Measurements from ENCODE around the gene ARHGEF38.
"Not testable (repeated sequence)": the region's sequence is repeated elsewhere in the genome, so short reads cannot be mapped to it uniquely, and the experiment has no call there.

The ARHGEF38 gene

GRCh38 chr4:105715692-105716278 is 163.4 kb downstream of the ARHGEF38 start:
- Histone ChIP-seq H3K27me3 (ENCODE audit: control insufficient read depth in 1 of 2, insufficient read depth in 2 of 2, low read length in 2 of 2) (no peaks in the 10 kb centered on the region), H3K4me3 (ENCODE audit: low read depth in 1 of 2, low read length in 2 of 2) (no peak overlapping the region), H3K36me3 (ENCODE audit: control insufficient read depth in 1 of 2, insufficient read depth in 2 of 2, low read length in 2 of 2) (peaks cover 0 to 3% of the 10 kb centered on the region in 2 donors), H3K9ac (ENCODE audit: low read depth in 1 of 2, low read length in 2 of 2) (no peak overlapping the region), H3K27ac (ENCODE audit: low read depth, low read length) (no peak overlapping the region), H3K9me3 (ENCODE audit: control insufficient read depth in 1 of 2, low read length in 2 of 2) (no peaks in the 10 kb centered on the region), H3K4me1 (ENCODE audit: control insufficient read depth in 1 of 2, insufficient read depth in 2 of 2, low read length in 2 of 2) (no peaks in the 10 kb centered on the region)

GRCh38 chr4:105719204-105719603 is 166.8 kb downstream of the ARHGEF38 start:
- Histone ChIP-seq H3K9me3 (ENCODE audit: control insufficient read depth in 1 of 2, low read length in 2 of 2) (no peaks in the 10 kb centered on the region), H3K27me3 (ENCODE audit: control insufficient read depth in 1 of 2, insufficient read depth in 2 of 2, low read length in 2 of 2) (no peaks in the 10 kb centered on the region), H3K4me1 (ENCODE audit: control insufficient read depth in 1 of 2, insufficient read depth in 2 of 2, low read length in 2 of 2) (no peaks in the 10 kb centered on the region), H3K36me3 (ENCODE audit: control insufficient read depth in 1 of 2, insufficient read depth in 2 of 2, low read length in 2 of 2) (peaks cover 0 to 3% of the 10 kb centered on the region in 2 donors), H3K27ac (ENCODE audit: low read depth, low read length) (no peak overlapping the region), H3K9ac (ENCODE audit: low read depth in 1 of 2, low read length in 2 of 2) (no peak overlapping the region), H3K4me3 (ENCODE audit: low read depth in 1 of 2, low read length in 2 of 2) (no peak overlapping the region)

GRCh38 chr4:105725623-105726022 is 173.2 kb downstream of the ARHGEF38 start:
- no peak overlapping the region for H3K4me3 ChIP-seq (ENCODE audit: low read depth in 1 of 2, low read length in 2 of 2)
- no peak overlapping the region for H3K9ac ChIP-seq (ENCODE audit: low read depth in 1 of 2, low read length in 2 of 2)
- no peak overlapping the region for H3K27ac ChIP-seq (ENCODE audit: low read depth, low read length)
- no peaks in the 10 kb centered on the region for H3K27me3 ChIP-seq (ENCODE audit: control insufficient read depth in 1 of 2, insufficient read depth in 2 of 2, low read length in 2 of 2)
- H3K4me1 ChIP-seq (ENCODE audit: control insufficient read depth in 1 of 2, insufficient read depth in 2 of 2, low read length in 2 of 2), result no peaks in the 10 kb centered on the region
- H3K36me3 ChIP-seq (ENCODE audit: control insufficient read depth in 1 of 2, insufficient read depth in 2 of 2, low read length in 2 of 2), result no peaks in the 10 kb centered on the region
- no peaks in the 10 kb centered on the region for H3K9me3 ChIP-seq (ENCODE audit: control insufficient read depth in 1 of 2, low read length in 2 of 2)

GRCh38 chr4:105729895-105730294 is 177.5 kb downstream of the ARHGEF38 start:
- H3K9ac ChIP-seq (ENCODE audit: low read depth in 1 of 2, low read length in 2 of 2); H3K27ac ChIP-seq (ENCODE audit: low read depth, low read length); H3K4me1 ChIP-seq (ENCODE audit: control insufficient read depth in 1 of 2, insufficient read depth in 2 of 2, low read length in 2 of 2); H3K36me3 ChIP-seq (ENCODE audit: control insufficient read depth in 1 of 2, insufficient read depth in 2 of 2, low read length in 2 of 2); H3K9me3 ChIP-seq (ENCODE audit: control insufficient read depth in 1 of 2, low read length in 2 of 2); H3K27me3 ChIP-seq (ENCODE audit: control insufficient read depth in 1 of 2, insufficient read depth in 2 of 2, low read length in 2 of 2); H3K4me3 ChIP-seq (ENCODE audit: low read depth in 1 of 2, low read length in 2 of 2): not testable (repeated sequence)

All from duodenal mucosa (tissue), 2 donors.